Measurements from ENCODE around the gene CES1. TPM values are rescaled to one million over a fixed set of nuclear protein-coding genes. Genes with fewer than 3 reads are reported as not detected.
"Not testable (repeated sequence)": the region's sequence is repeated elsewhere in the genome, so short reads cannot be mapped to it uniquely, and the experiment has no call there.

The CES1 gene
- total RNA-seq, 2 donors from 2014 or later: 12.1 to 23.8 TPM

DNA sequence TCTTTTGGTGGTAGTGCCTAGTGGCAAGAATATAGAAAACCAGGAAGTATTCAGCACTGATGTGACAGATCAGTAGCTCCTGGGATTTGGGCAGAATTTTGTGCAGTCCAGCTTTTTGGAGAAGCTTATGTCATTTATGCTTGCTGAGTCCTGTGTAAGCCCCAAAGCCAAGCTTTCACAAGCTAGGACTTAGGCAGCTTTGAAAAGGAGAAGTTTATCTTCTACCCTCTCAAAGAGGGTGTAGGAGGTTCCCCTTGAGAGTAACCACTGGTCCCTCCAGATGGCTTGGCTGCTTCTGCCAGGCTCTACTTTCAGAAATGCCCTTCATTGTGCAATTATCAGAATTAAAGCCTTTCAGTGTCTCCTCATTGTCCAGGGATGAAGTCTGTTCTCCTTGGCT is 78.8 kb downstream of the CES1 start:
- H3K4me3 ChIP-seq: no peak overlapping the region
- no peak overlapping the region for H3K27ac ChIP-seq
- H3K4me1 ChIP-seq: no peaks in the 10 kb centered on the region
- no peak for DNase-seq (ENCODE audit: low spot score)
- no peaks in the 10 kb centered on the region for H3K9me3 ChIP-seq
- TF ChIP-seq, protein P1, sequence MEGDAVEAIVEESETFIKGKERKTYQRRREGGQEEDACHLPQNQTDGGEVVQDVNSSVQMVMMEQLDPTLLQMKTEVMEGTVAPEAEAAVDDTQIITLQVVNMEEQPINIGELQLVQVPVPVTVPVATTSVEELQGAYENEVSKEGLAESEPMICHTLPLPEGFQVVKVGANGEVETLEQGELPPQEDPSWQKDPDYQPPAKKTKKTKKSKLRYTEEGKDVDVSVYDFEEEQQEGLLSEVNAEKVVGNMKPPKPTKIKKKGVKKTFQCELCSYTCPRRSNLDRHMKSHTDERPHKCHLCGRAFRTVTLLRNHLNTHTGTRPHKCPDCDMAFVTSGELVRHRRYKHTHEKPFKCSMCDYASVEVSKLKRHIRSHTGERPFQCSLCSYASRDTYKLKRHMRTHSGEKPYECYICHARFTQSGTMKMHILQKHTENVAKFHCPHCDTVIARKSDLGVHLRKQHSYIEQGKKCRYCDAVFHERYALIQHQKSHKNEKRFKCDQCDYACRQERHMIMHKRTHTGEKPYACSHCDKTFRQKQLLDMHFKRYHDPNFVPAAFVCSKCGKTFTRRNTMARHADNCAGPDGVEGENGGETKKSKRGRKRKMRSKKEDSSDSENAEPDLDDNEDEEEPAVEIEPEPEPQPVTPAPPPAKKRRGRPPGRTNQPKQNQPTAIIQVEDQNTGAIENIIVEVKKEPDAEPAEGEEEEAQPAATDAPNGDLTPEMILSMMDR (IDR thresholded peaks at IDR 0.05): no peak
- no peaks in the 10 kb centered on the region for H3K36me3 ChIP-seq
- no peaks in the 10 kb centered on the region for H3K27me3 ChIP-seq

- not testable (repeated sequence) for H3K27ac ChIP-seq
Measured at GRCh38 chr16:55753145-55753631, 79.7 kb downstream of the CES1 start.

More at GRCh38 chr16:55753145-55753631, 79.7 kb downstream of the CES1 start:
- not testable (repeated sequence) for H3K9me3 ChIP-seq; H3K27me3 ChIP-seq; DNase-seq (ENCODE audit: low spot score); H3K36me3 ChIP-seq; H3K4me1 ChIP-seq; H3K4me3 ChIP-seq

Other genes with a start within 250 kb of the CES1 start
- not detected for gene SLC6A2, start 177.1 kb downstream of the CES1 start, total RNA-seq
- not detected for gene CES5A, start 42.3 kb upstream of the CES1 start, total RNA-seq

All from right atrium auricular region (tissue), 2 donors.